IMR-90 (cell line): ENCODE data around the gene CTNNA2. TPM values are rescaled to one million over a fixed set of nuclear protein-coding genes. Genes with fewer than 3 reads are reported as not detected.

ENCODE experiments used
- ATAC-seq: fragments of 200-7000 bp; cut with Tn5 transposase; 2 replicates; pipeline ENCODE4 v1.9.1; 2020; ENCODE audit warnings: low read depth, mild to moderate bottlenecking, moderate library complexity
- BruUV-seq: library from RNA; stranded (reverse); fragments of 400-500 nt; replicated peaks from 2 replicates; lab custom pipeline; 2021; lab: Mats Ljungman, UMichigan
- CTCF ChIA-PET: fragments of 300-600 bp; formaldehyde crosslinking; extraction: SDS; loops from one replicate; lab custom pipeline; 2021; ENCODE audit warnings: antibody characterized with exemption; lab: Yijun Ruan, JAX
- POLR2A ChIA-PET: fragments of 300-600 bp; sonication (Branson Sonifier 250); formaldehyde crosslinking; loops from one replicate; lab custom pipeline; 2022; ENCODE audit warnings: antibody characterized with exemption; ENCODE audit not compliant: unreplicated experiment; lab: Charles Lee
- DNase-seq: peaks from one replicate; pipeline ENCODE4 v3.0.0; 2013
- H2AFZ ChIP-seq: replicated peaks from 2 replicates; pipeline ENCODE3; 2013; ENCODE audit warnings: low read length, mild to moderate bottlenecking; ENCODE audit not compliant: poor library complexity
- H2AK5ac ChIP-seq: 2 replicates; pipeline ENCODE4 v1.6.1; 2013; ENCODE audit warnings: low read depth, low read length, inconsistent platforms
- H2AK9ac ChIP-seq: replicated peaks from 2 replicates; pipeline ENCODE3; 2013; ENCODE audit warnings: mild to moderate bottlenecking, low read depth, low read length, moderate library complexity; ENCODE audit not compliant: poor library complexity
- H2BK120ac ChIP-seq: 2 replicates; pipeline ENCODE4 v1.6.1; 2013; ENCODE audit warnings: low read depth, low read length, inconsistent platforms
- H2BK15ac ChIP-seq: 3 replicates; pipeline ENCODE4 v1.6.1; 2013; ENCODE audit warnings: low read depth, low read length, inconsistent platforms
- H2BK20ac ChIP-seq: 2 replicates; pipeline ENCODE4 v1.6.1; 2013; ENCODE audit warnings: low read depth, mild to moderate bottlenecking, inconsistent platforms, low read length, moderate library complexity
- H2BK5ac ChIP-seq: 2 replicates; pipeline ENCODE4 v1.6.1; 2013; ENCODE audit warnings: mild to moderate bottlenecking, low read depth, low read length, inconsistent platforms; ENCODE audit not compliant: poor library complexity, severe bottlenecking
- H3K14ac ChIP-seq: replicated peaks from 2 replicates; pipeline ENCODE4 v1.6.1; 2013; ENCODE audit warnings: low read depth, low read length, inconsistent platforms
- H3K18ac ChIP-seq: 2 replicates; pipeline ENCODE4 v1.6.1; 2013; ENCODE audit warnings: low read depth, low read length, control low read depth
- H3K23ac ChIP-seq: 2 replicates; pipeline ENCODE4 v1.6.1; 2013; ENCODE audit warnings: low read depth, low read length, inconsistent platforms
- H3K27ac ChIP-seq: 2 replicates; pipeline ENCODE4 v1.5.1; 2013; ENCODE audit warnings: mild to moderate bottlenecking, control low read depth, low read length; ENCODE audit not compliant: insufficient read depth
- H3K27me3 ChIP-seq: 2 replicates; pipeline ENCODE4 v1.6.1; 2013; ENCODE audit warnings: low read length; ENCODE audit not compliant: control insufficient read depth, insufficient read depth
- H3K36me3 ChIP-seq: 2 replicates; pipeline ENCODE4 v1.6.1; 2013; ENCODE audit warnings: low read length, mixed read lengths; ENCODE audit not compliant: control insufficient read depth, insufficient read depth
- H3K4ac ChIP-seq: 2 replicates; pipeline ENCODE4 v1.6.1; 2013; ENCODE audit warnings: low read depth, low read length, inconsistent platforms
- H3K4me1 ChIP-seq: 2 replicates; pipeline ENCODE4 v1.6.1; 2013; ENCODE audit warnings: low read length, mixed read lengths; ENCODE audit not compliant: control insufficient read depth, insufficient read depth
- H3K4me2 ChIP-seq: 2 replicates; pipeline ENCODE4 v1.6.1; 2013; ENCODE audit warnings: low read depth, mild to moderate bottlenecking, control low read depth, low read length, moderate library complexity
- H3K4me3 ChIP-seq: 2 replicates; pipeline ENCODE4 v1.5.1; 2013; ENCODE audit warnings: low read depth, mild to moderate bottlenecking, control low read depth, low read length, moderate library complexity; ENCODE audit not compliant: insufficient read depth
- H3K56ac ChIP-seq: 2 replicates; pipeline ENCODE4 v1.6.1; 2013; ENCODE audit warnings: low read length, inconsistent platforms; ENCODE audit not compliant: insufficient read depth; ENCODE audit errors: extremely low read depth
- H3K79me1 ChIP-seq, 2 experiments: 2 replicates each; pipeline ENCODE4 v1.6.1; 2013; ENCODE audit warnings: low read length in 2 of 2, inconsistent platforms in 1 of 2, low read depth in 1 of 2
- H3K9ac ChIP-seq: 2 replicates; pipeline ENCODE4 v1.6.1; 2013; ENCODE audit warnings: low read depth, low read length, control low read depth
- H3K9me1 ChIP-seq: 2 replicates; pipeline ENCODE4 v1.6.1; 2013; ENCODE audit warnings: low read length, inconsistent platforms; ENCODE audit not compliant: insufficient read depth
- H3K9me3 ChIP-seq: 2 replicates; pipeline ENCODE4 v1.6.1; 2013; ENCODE audit warnings: low read length; ENCODE audit not compliant: control insufficient read depth, insufficient read depth
- H4K20me1 ChIP-seq: 2 replicates; pipeline ENCODE4 v1.6.1; 2013; ENCODE audit warnings: low read length, inconsistent platforms; ENCODE audit not compliant: insufficient read depth
- H4K5ac ChIP-seq: 2 replicates; pipeline ENCODE4 v1.6.1; 2013; ENCODE audit warnings: mild to moderate bottlenecking, low read depth, low read length, control low read depth
- H4K8ac ChIP-seq, 2 experiments: 2 replicates each; pipeline ENCODE4 v1.6.1; 2013; ENCODE audit warnings: low read depth in 2 of 2, low read length in 2 of 2, control low read depth in 1 of 2, inconsistent platforms in 1 of 2
- H4K91ac ChIP-seq: 2 replicates; pipeline ENCODE4 v1.6.1; 2013; ENCODE audit warnings: low read depth, low read length, inconsistent platforms; ENCODE audit not compliant: insufficient read depth
- MAFK ChIP-seq: IDR thresholded peaks from 2 replicates; pipeline ENCODE4 v1.6.1; 2012; ENCODE audit warnings: low read depth, low read length, improper control_type of control experiment
- NFE2L2 ChIP-seq: fragments of 150-350 bp; IDR thresholded peaks from 2 replicates; pipeline ENCODE4 v1.6.1; 2016; ENCODE audit warnings: low read depth, mild to moderate bottlenecking, low read length
- POLR2A ChIP-seq: IDR thresholded peaks from 2 replicates; pipeline ENCODE4 v1.6.1; 2012; ENCODE audit warnings: mild to moderate bottlenecking, low read depth, low read length
- RCOR1 ChIP-seq: IDR thresholded peaks from 2 replicates; pipeline ENCODE4 v1.6.1; 2012; ENCODE audit warnings: mild to moderate bottlenecking, low read length, improper control_type of control experiment; ENCODE audit not compliant: insufficient replicate concordance
- USF2 ChIP-seq: fragments of 150-350 bp; IDR thresholded peaks from 2 replicates; pipeline ENCODE4 v1.6.1; 2017; ENCODE audit warnings: mild to moderate bottlenecking, antibody characterized with exemption, low read length, low read depth
- WGBS, 2 experiments: methylation state at CpG; one replicate each; pipeline versions ENCODE4 v1.1.5 to v1.1.7; 2013; ENCODE audit warnings: missing lambda C conversion rate in 2 of 2; ENCODE audit not compliant: insufficient read length in 1 of 2; ENCODE audit errors: extremely low coverage in 2 of 2; 5-methylcytosine and 5-hydroxymethylcytosine counted together
- dilution Hi-C: fragments of 300-500 bp; cut with HindIII; formaldehyde crosslinking; loops from one replicate; pipeline ENCODE4 v1.14.3; 2018; ENCODE audit warnings: low sequenced_read_pairs; ENCODE audit not compliant: unreplicated experiment
- in situ Hi-C: fragments of 300-500 bp; cut with MboI; formaldehyde crosslinking; loops from 3 replicates; pipeline ENCODE4 v1.14.3; 2019; ENCODE audit warnings: low sequenced_read_pairs, inconsistent platforms, mixed read lengths
- intact Hi-C: fragments of 100-400 bp; cut with micrococcal nuclease; formaldehyde crosslinking; loops from 2 replicates; pipeline ENCODE4 v1.10.0; 2022
- polyA plus RNA-seq, 3 experiments: library from polyadenylated mRNA; depleted of rRNA; stranded (reverse); fragments of >200 nt; gene quantifications; 2 replicates each; pipeline ENCODE4 v1.2.3, GENCODE V29; 2012; ENCODE audit warnings: low replicate concordance in 1 of 3
- total RNA-seq: library from RNA; depleted of rRNA; stranded (reverse); fragments of >200 nt; gene quantifications from 2 replicates; pipeline ENCODE4 v1.2.3, GENCODE V29; 2012

Gene CTNNA2
- total and polyA plus RNA-seq, 2 of the 4 experiments (the other 2 are of a cell fraction): not detected

- Histone ChIP-seq H2BK20ac (no peak overlapping the region), H2AFZ (no peak overlapping the region), H3K27ac (no peak overlapping the region), H4K8ac (no peak overlapping the region), H4K91ac (no peak overlapping the region), H3K4me2 (no peak overlapping the region), H2AK9ac (no peak overlapping the region), H2BK5ac (no peak overlapping the region), H4K5ac (no peak overlapping the region), H3K9me3 (no peaks in the 10 kb centered on the region), H3K79me1 (no peaks in the 10 kb centered on the region), H3K9me1 (no peaks in the 10 kb centered on the region; the same call in 1 of the 2 replicates), H3K18ac (no peak overlapping the region), H3K36me3 (no peaks in the 10 kb centered on the region), H4K20me1 (no peaks in the 10 kb centered on the region), H3K14ac (no peak overlapping the region), H3K23ac (no peak overlapping the region), H3K4me3 (no peak overlapping the region), H3K4me1 (no peaks in the 10 kb centered on the region), H2BK15ac (no peak overlapping the region), H3K9ac (no peak overlapping the region), H3K56ac (no peak overlapping the region), H3K27me3 (no peaks in the 10 kb centered on the region), H3K4ac (no peak overlapping the region), H2AK5ac (no peak overlapping the region), H2BK120ac (no peak overlapping the region)
- ATAC-seq (no peak), DNase-seq (no peak)
- intact Hi-C loops: no loop called here
- POLR2A ChIA-PET: no interaction called here
- 17% methylated on average over 2 of the region's 3 CpGs; no CpG with 5 or more reads in 1 of the 2 experiments for WGBS, 2 experiments
- in situ Hi-C loops: loop anchor here (25.0 kb wide), 1 partner anchor 455 kb away; no protein-coding TSS in a partner anchor
- TF ChIP-seq RCOR1 (no peak), MAFK (no peak), POLR2A (no peak), USF2 (no peak), NFE2L2 (no peak)
- dilution Hi-C loops: no loop called here
- CTCF ChIA-PET: no interaction called here
- BruUV-seq: no TSS peak
Measured at GRCh38 chr2:80517316-80517715, 1004.5 kb downstream of the CTNNA2 start.
